Common myeloid progenitor, CD34-positive (primary cell): ENCODE results near the gene SYT1.

Experiments
- CTCF ChIA-PET: fragments of 350-600 bp; sonication (Branson Sonifier 250); formaldehyde crosslinking; loops from one replicate; lab custom pipeline; 2021; ENCODE audit warnings: antibody characterized with exemption; lab: Charles Lee
- POLR2A ChIA-PET: fragments of 350-600 bp; sonication (Branson Sonifier 250); formaldehyde crosslinking; loops from one replicate; lab custom pipeline; 2021; ENCODE audit warnings: antibody characterized with exemption; lab: Charles Lee
- DNase-seq, 3 donors: peaks; one replicate each; pipeline versions ENCODE4 v3.0.0 to v3.0.0-alpha.2; 2013
- H3K27ac ChIP-seq, 2 experiments: 1 replicate in 1 of 2; 2 replicates in 1 of 2; pipeline ENCODE4 v1.7.0; 2013; ENCODE audit warnings: inconsistent platforms in 2 of 2, low read length in 2 of 2, mild to moderate bottlenecking in 2 of 2, low read depth in 1 of 2, moderate library complexity in 1 of 2; ENCODE audit not compliant: severe bottlenecking in 2 of 2, insufficient read depth in 1 of 2, poor library complexity in 1 of 2
- H3K27me3 ChIP-seq, 5 experiments: replicated peaks in 2 of 5; 1 replicate in 3 of 5; 2 replicates in 2 of 5; pipeline versions ENCODE4 v1.6.1 to v1.7.0; 2013; ENCODE audit warnings: low read length in 4 of 5, mild to moderate bottlenecking in 2 of 5, moderate library complexity in 2 of 5, inconsistent platforms in 1 of 5; ENCODE audit not compliant: insufficient read depth in 5 of 5, control insufficient read depth in 4 of 5
- H3K36me3 ChIP-seq, 4 experiments: 1 replicate in 2 of 4; 2 replicates in 2 of 4; pipeline versions ENCODE4 v1.6.1 to v1.7.0; 2013; ENCODE audit warnings: low read length in 3 of 4, control low read depth in 1 of 4, mild to moderate bottlenecking in 1 of 4; ENCODE audit not compliant: control insufficient read depth in 4 of 4, insufficient read depth in 4 of 4
- H3K4me1 ChIP-seq, 4 experiments: 1 replicate in 3 of 4; 2 replicates in 1 of 4; pipeline versions ENCODE4 v1.6.1 to v1.7.1; 2013; ENCODE audit warnings: low read length in 3 of 4, mild to moderate bottlenecking in 3 of 4, control low read depth in 1 of 4, inconsistent platforms in 1 of 4, moderate library complexity in 1 of 4; ENCODE audit not compliant: control insufficient read depth in 4 of 4, insufficient read depth in 4 of 4; ENCODE audit errors: control extremely low read depth in 1 of 4
- H3K4me3 ChIP-seq, 7 experiments: 1 replicate in 4 of 7; 2 replicates in 3 of 7; pipeline versions ENCODE4 v1.5.1 to v1.7.0; 2013; ENCODE audit warnings: mild to moderate bottlenecking in 7 of 7, low read length in 6 of 7, moderate library complexity in 6 of 7, inconsistent platforms in 2 of 7, low read depth in 2 of 7, control low read depth in 1 of 7; ENCODE audit not compliant: insufficient read depth in 4 of 7, control insufficient read depth in 1 of 7; ENCODE audit errors: extremely low read depth in 1 of 7
- H3K9me3 ChIP-seq, 5 experiments: 1 replicate in 4 of 5; 2 replicates in 1 of 5; pipeline versions ENCODE4 v1.6.1 to v1.7.1; 2013; ENCODE audit warnings: low read length in 4 of 5, mild to moderate bottlenecking in 2 of 5, inconsistent platforms in 1 of 5, low read depth in 1 of 5, moderate library complexity in 1 of 5; ENCODE audit not compliant: control insufficient read depth in 4 of 5, insufficient read depth in 2 of 5; ENCODE audit errors: control extremely low read depth in 1 of 5
- WGBS: methylation state at CpG from one replicate; pipeline ENCODE4 v1.1.5; 2013; ENCODE audit not compliant: insufficient coverage; 5-methylcytosine and 5-hydroxymethylcytosine counted together

Gene SYT1

DNA sequence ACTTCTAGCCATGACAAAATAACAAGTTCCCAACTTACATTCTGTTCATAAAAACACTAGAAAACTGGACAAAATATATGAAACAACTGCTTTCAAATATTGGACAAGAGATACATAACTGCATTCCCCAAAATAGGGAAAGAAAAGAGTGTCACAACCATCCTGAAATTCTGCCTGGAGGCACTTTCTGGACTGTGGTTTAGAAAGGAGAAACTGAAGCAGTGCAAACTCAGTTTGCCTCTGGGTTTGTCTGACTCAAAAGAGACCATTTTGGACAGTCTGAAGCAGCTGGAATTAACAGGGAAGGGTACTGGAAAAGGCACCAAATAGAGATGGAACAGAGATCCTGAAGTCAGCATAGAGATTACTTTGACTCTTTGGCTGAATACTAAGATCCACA, 11.3 kb upstream of the SYT1 start:
- Histone ChIP-seq H3K36me3 (no peaks in the 10 kb centered on the region), H3K27ac (no peak overlapping the region), H3K9me3 (peaks cover 0 to 3% (median 0%) of the 10 kb centered on the region in 5 experiments), H3K4me3 (no peak overlapping the region), H3K27me3 (no peaks in the 10 kb centered on the region), H3K4me1 (no peaks in the 10 kb centered on the region)
- no peak for DNase-seq
- POLR2A ChIA-PET = no interaction called here
- CTCF ChIA-PET = no interaction called here

DNA sequence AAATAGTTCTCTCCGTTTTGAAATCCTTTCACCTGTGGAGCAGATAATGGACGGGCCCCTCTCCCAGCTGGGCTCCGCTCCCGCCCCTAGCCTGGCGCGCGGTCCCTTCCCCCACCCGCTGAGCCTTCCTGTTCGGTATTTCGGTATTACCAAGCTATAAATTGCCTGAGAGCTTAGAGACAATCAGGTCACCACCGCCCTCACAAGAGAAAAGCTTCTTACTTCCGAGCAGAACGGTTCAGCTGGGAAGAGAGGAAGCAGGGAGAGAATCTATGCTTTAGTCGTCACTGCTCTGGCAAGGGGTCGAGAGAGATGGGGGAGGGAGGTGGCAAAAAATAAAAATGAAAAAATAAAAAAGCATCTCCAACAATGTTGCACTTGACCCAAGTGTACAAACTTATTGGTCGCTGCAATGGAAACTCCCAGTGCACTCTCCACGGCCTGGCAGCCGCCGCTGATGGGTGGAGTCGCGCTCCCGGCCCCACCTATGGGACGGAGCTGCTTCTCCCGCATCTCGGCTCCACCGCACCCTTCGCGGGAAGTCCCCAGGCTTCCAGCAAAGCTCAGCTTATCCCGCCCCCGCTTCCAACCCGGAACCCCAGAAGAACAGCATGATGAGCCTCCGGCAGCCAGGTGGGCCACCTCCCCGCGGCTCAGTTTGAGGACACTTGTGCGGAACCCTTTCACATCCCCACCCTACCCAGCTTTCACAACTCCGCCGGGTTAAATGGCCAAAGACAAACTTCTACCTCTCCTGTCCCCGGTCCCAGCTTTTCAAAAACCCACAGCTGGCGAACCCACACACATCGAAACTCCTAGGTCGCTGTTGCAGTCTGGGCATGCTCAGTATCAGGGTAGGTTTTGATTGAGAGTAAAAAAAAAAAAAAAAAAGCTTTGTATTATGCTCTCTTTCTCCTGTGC, 832 bp upstream of the SYT1 start:
- ChIA-PET CTCF (no interaction called here), POLR2A (interaction anchor here (0.6 kb wide), 1 partner anchor 449 kb away, joined by 3 read pairs; no protein-coding TSS in a partner anchor)
- Histone ChIP-seq H3K4me1 (peaks cover 0 to 9% (median 5%) of the 10 kb centered on the region in 4 experiments), H3K36me3 (no peaks in the 10 kb centered on the region), H3K27ac (no peak overlapping the region), H3K9me3 (no peaks in the 10 kb centered on the region), H3K27me3 (peaks cover 15 to 47% (median 30%) of the 10 kb centered on the region in 5 experiments), H3K4me3 (peak overlapping the region in 5 of 7 experiments; percentile 16 to 70 (median 43))
- WGBS = 1% methylated on average over 25 of the region's 41 CpGs
- peak in 2 of 3 donors; percentile 17 to 30 for DNase-seq

DNA sequence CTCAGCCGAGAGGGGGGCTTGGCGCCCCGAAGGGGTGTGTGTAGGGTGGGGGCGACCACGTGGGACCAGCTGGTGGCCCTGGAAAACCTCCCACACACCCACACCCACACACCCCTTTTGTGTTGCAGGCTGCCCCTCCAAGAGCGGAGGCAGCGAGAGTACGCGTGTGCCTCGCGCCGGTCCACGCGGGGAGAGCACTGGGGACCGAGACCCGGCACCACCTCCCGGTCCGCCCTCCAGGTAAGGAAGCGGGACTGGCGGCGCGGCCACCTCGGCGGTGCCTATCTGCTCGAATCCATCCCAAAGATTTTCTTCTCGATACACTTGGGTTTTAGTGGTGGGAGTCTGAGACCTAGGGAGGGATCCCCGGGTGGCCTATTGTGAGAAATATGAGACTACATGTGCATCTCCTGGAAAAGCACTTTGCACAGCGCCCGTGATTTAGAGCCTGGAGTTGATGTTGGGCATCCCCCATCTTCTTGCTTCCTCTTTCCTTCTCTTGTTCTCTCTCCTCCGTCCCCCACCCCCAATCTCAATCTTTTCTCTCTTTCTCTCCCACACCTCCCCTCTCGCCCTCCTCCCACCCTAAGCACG, 393 bp downstream of the SYT1 start:
- 3% methylated on average over 16 of the region's 32 CpGs for WGBS
- H3K36me3 ChIP-seq = no peaks in the 10 kb centered on the region
- CTCF ChIA-PET = interaction anchor here (0.5 kb wide), 1 partner anchor 53 kb away, joined by 3 read pairs; no protein-coding TSS in a partner anchor
- peak overlapping the region in 1 of 7 experiments; percentile 70 for H3K4me3 ChIP-seq
- H3K27me3 ChIP-seq = peaks cover 15 to 47% (median 30%) of the 10 kb centered on the region in 5 experiments
- no peak for DNase-seq
- no peaks in the 10 kb centered on the region for H3K9me3 ChIP-seq
- peaks cover 0 to 9% (median 5%) of the 10 kb centered on the region in 4 experiments for H3K4me1 ChIP-seq
- POLR2A ChIA-PET = interaction anchor here (0.6 kb wide), 1 partner anchor 450 kb away, joined by 3 read pairs; no protein-coding TSS in a partner anchor
- no peak overlapping the region for H3K27ac ChIP-seq

DNA sequence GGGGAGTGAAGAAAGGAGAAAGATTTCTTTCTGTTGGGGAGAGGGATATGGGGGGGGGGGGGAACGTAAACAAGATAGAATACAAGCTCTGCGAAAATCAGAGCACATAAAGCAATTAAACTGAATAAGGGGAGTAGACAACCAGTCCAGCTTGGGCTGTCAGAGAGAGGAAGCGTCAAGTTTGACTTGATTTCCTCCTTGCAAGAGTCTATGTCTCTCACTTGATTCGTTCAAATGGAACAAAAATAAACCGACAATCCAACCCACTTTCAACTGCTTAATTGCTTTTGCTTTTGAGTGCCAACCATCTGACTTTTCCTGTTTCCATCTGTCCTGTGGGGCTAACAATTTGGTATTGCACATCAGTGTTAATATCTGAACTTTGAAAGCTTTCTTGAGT, 942 bp downstream of the SYT1 start:
- POLR2A ChIA-PET = interaction anchor here (0.6 kb wide), 1 partner anchor 170 kb away, joined by 3 read pairs; no protein-coding TSS in a partner anchor

DNA sequence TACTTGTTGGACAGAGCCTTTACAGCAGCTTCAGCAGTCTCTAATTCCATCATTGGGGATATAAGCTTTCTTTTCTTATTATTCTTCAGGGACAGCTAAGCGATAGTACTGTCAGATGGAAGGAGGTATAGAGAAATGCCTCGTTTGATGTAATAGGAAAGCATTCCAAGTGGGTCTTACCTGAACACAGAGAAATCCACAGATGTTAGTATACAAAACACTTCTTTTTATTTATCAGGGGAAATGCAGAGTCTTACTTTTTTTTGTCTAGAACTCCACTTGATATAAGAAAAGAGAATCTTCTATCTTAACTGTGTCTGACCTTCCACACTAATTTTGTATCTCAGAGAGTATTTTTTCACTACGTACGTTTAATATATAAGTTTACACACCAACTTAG, 1.9 kb downstream of the SYT1 start:
- Histone ChIP-seq H3K36me3 (no peaks in the 10 kb centered on the region), H3K4me3 (no peak overlapping the region), H3K4me1 (peaks cover 0 to 9% (median 5%) of the 10 kb centered on the region in 4 experiments), H3K27ac (no peak overlapping the region), H3K27me3 (peaks cover 14 to 47% (median 30%) of the 10 kb centered on the region in 5 experiments), H3K9me3 (no peaks in the 10 kb centered on the region)
- ChIA-PET CTCF (interaction anchor here (0.7 kb wide), 1 partner anchor 493 kb away, joined by 3 read pairs; no protein-coding TSS in a partner anchor), POLR2A (no interaction called here)
- DNase-seq = no peak
- 100% methylated on average over 2 of the region's 4 CpGs for WGBS

More for the DNA sequence above, 942 bp downstream of the SYT1 start:
- 9% methylated on average over 4 of the region's 5 CpGs for WGBS
- H3K4me1 ChIP-seq = peaks cover 0 to 9% (median 5%) of the 10 kb centered on the region in 4 experiments
- H3K27me3 ChIP-seq = peaks cover 15 to 47% (median 30%) of the 10 kb centered on the region in 5 experiments
- no peak overlapping the region for H3K4me3 ChIP-seq
- no peaks in the 10 kb centered on the region for H3K36me3 ChIP-seq
- H3K27ac ChIP-seq = no peak overlapping the region
- CTCF ChIA-PET = interaction anchor here (0.5 kb wide), 1 partner anchor 52 kb away, joined by 3 read pairs; no protein-coding TSS in a partner anchor
- H3K9me3 ChIP-seq = no peaks in the 10 kb centered on the region
- no peak for DNase-seq

DNA sequence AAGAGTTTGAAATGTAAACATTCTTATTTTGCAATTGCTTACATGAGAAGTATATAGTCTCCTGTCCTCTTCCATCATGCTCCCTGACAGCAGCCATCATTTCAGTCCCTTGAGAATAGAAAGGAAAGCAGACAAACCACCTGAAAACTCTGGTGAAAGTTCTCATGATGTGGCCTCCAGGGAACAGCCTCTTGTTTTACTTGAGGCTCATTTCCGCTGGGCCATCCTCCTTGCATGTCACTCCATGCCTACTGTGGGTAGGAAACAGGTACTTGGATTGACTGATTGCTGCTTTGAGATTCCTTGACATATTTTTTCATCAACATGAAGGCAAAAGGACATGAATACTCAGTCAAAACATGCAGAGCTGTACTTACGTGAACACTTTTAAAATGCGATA, 6.0 kb downstream of the SYT1 start:
- ChIA-PET CTCF (interaction anchor here (1.0 kb wide), 1 partner anchor 11 kb away, joined by 3 read pairs; no protein-coding TSS in a partner anchor), POLR2A (no interaction called here)

More for the DNA sequence above, 6.0 kb downstream of the SYT1 start:
- 80% methylated on average over 1 of the region's 3 CpGs for WGBS
- Histone ChIP-seq H3K4me3 (no peak overlapping the region), H3K9me3 (no peaks in the 10 kb centered on the region), H3K4me1 (no peaks in the 10 kb centered on the region), H3K36me3 (no peaks in the 10 kb centered on the region), H3K27ac (no peak overlapping the region), H3K27me3 (peaks cover 2 to 14% (median 7%) of the 10 kb centered on the region in 5 experiments)
- no peak for DNase-seq
